ENCODE data around the gene SPATA33.
"Not testable (repeated sequence)": the region's sequence is repeated elsewhere in the genome, so short reads cannot be mapped to it uniquely, and the experiment has no call there.

The SPATA33 gene

DNA sequence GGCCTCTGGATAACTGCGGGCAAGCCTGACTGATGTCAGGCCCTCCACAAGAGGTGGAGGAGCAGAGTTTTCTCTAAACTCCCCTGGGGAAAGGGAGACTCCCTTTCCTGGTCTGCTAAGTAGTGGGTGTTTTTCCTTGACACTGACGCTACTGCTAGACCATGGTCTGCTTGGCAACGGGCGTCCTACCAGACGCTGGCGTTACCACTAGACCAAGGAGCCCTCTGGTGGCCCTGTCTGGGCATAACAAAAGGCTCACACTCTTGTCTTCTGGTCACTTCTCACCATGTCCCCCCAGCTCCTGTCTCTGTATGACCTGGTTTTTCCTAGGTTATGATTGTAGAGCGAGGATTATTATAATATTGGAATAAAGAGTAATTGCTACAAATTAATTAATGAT is 9.4 kb downstream of the SPATA33 start:
- DNase-seq = not testable (repeated sequence)

DNA sequence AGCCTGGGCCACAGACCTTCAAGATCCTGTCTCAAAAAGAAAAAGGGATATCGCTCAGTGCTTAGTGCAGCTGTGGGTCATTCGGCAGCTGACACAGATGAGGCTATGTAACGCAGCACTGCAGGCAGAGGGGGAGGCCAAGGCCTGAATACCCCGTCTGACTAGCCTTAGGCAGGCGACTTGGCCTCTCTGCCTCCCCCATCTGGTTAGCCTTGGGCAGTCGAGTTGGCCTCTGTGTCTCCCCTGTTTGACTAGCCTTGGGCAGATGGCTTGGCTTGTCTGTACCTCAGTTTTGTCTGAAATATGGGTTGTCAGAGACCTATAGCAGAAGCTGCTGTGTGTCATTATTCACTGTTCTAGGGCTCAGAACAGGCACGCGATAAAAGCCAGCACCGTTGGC is 10.0 kb downstream of the SPATA33 start:
- DNase-seq = no peak

DNA sequence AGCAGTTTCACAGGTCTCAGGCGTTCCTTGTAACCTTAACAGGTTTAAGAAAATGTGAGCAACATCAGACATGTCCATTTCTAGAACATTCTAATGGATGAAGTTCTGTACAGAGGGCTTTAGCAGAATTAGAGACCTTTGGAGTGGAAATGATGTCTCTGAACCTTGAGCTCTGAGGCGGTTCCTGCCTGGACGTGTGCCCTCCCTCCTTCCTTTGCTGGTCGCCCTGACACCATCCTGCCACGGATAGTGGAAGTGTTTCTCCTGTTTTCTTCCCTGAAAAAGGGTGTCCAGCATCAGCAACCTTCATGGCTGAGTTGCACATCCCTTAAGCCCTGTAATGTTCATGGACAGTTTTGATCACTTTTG is 11.1 kb downstream of the SPATA33 start:
- no peak for DNase-seq

DNA sequence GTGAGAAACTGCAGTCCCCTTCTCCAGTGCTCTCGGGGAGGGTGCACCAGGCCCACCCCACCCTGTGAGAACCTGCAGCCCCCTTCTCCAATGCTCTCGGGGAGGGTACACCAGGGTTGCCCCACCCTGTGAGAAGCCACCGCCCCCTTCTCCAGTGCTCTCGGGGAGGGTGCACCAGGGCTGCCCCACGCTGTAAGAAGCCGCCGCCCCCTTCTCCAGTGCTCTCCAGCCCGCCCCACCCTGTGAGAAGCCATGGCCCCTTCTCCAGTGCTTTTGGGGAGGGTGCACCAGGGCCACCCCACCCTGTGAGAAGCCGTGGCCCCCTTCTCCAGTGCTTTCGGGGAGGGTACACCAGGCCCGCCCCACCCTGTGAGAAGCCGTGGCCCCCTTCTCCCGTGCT is 12.1 kb downstream of the SPATA33 start:
- DNase-seq = no peak

DNA sequence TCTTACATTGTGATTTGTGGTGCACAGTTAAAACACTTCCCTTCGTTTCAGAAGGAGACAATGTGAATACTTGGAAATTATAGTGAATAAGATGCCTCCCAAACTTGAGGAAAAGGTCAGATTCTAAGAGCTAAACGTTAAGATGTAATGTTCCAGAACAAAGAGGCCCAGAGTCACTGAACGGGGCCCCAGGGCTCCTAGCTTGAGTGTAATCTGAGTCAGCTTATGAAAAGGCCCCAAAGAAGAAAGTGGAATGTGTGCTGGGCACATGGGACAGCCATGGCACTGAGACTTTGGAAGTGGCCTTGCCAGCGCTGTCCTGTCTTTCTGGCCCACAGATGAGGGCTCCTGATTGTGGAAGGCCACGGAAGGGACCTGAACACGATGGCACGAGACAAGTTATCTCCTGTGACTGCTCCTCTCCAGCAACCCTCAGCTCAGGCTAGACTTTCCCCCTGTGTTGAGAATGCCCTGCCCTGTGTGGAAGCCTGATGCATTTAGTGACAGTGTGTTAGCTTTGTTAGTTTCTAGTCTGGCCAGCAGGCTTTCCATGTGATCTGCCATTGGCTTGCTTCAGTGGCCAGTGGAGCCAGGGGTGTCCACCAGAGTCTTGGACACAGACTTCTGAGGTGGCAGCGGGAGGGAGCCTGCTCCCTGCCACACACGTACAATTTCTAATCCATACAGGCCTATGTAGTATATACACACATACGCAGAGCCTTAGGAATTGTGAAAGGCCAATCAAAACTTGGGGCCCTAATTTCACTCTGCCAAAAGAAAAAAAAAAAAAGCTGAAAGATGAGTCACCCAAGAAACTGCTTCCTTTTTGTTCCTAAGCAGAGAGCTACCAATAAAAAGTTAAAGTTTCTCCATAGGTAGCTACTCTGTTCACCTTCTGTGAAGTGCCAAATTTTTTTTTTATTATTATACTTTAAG is 13.1 kb downstream of the SPATA33 start:
- no peak for DNase-seq

DNA sequence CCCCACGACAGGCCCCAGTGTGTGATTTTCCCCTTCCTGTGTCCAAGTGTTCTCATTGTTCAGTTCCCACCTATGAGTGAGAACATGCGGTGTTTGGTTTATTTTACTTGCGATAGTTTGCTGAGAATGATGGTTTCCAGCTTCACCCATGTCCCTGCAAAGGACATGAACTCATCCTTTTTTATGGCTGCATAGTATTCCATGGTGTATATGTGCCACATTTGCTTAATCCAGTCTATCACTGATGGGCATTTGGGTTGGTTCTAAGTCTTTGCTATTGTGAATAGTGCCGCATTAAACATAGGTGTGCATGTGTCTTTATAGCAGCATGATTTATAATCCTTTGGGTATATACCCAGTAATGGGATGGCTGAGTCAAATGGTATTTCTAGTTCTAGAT is 13.9 kb downstream of the SPATA33 start:
- not testable (repeated sequence) for DNase-seq

DNA sequence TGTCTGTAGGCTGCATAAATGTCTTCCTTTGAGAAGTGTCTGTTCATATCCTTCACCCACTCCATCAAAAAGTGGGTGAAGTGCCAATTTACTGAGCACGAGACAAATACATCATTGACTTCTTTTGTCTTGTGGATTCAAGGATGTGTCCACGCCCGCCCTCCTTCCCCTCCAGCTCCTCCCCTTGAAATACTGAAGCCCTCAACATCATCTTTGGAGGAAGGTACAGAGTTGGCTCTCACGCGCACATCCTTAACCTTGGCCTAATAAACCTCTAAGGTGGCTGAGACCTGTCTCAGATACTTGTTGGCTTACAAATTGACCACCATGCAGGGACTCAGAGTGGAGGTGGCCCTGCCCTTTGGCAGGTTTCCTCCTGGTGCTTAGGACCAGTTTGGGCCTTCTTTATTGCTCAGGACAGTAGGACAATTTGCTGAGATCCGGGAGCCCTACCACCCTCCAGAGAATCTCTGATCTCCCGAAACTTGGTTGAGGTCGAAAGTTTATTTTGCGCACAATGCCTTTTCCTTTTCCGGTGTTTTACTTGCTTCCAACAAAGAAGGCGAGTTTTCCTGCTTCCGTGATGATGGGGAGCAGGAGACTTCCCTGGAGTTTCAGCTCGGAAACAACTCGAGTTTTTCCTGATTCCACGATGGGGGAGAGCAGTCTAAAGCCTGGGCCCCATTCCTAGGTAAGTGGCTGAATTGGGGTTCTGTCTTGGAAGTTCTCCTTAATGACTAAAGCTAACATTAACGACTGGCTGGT is 14.7 kb downstream of the SPATA33 start:
- no peak for DNase-seq

DNA sequence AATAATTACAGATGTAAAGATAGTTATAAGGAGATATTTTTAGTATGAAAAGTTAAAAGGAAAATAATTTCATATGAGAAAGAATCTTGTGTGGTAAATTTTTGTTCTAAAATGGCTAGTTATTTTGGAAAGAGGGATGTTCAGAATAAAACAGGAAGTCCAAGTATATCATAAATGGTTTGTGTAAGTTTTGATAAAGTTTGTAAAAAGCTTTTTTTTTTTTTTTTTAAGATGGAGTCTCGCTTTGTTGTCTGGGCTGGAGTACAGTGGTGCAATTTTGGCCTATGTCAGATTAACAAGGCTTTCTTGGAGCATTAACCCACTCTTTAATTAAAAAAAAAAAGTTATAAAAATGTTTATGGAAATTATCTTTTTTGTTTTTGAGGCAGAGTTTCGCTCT is 20.6 kb downstream of the SPATA33 start:
- no peak for DNase-seq

DNA sequence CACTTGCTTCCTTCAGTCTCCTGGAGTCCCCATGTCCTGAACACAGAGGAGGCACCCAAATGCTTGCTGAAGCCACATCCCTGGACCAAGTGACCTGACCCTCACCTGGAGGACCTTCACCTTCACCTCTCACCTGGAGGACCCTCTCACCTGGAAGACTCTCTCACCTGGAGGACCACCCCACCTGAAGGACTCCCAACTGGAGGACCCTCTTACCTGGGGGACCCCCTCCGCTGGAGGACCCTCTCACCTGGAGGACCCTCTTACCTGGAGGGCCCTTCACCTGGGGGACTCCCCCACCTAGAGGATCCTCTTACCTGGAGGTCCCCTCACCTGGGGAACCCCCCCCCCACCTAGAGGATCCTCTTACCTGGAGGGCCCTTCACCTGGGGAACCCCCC is 28.3 kb downstream of the SPATA33 start:
- DNase-seq = no peak

DNA sequence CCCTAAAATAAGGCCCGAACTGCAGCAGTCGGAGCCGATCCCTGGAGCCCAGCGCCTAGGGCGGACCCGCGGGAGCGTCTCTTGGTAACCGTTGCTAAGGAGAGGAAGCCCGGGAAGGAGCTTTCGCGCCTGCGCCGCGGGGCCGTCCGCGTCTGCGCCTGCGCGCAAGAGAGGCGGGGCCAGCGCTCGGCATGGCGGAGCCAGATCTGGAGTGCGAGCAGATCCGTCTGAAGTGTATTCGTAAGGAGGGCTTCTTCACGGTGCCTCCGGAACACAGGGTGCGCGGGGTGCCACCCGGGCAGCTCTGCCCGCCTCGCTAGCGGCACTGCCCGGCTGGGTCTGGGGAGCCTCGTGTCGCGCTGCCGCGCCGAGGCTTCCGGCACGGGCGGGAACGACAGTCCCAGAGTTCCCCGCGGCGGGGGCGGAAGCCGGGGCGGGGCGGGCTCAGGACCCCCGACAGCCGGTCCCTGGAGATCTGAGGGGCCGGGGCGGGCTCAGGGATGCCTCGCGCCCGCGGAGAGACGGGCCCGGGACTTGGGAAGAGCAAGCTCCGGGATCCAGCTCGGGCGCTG is 29.0 kb downstream of the SPATA33 start, which contains the start of gene CDK10:
CDK10 (plus strand) TSS at position 170 of the 572 bp plus-strand sequence; CDS start at position 192, 22 bp downstream.
- DNase-seq = peak; percentile 34

DNA sequence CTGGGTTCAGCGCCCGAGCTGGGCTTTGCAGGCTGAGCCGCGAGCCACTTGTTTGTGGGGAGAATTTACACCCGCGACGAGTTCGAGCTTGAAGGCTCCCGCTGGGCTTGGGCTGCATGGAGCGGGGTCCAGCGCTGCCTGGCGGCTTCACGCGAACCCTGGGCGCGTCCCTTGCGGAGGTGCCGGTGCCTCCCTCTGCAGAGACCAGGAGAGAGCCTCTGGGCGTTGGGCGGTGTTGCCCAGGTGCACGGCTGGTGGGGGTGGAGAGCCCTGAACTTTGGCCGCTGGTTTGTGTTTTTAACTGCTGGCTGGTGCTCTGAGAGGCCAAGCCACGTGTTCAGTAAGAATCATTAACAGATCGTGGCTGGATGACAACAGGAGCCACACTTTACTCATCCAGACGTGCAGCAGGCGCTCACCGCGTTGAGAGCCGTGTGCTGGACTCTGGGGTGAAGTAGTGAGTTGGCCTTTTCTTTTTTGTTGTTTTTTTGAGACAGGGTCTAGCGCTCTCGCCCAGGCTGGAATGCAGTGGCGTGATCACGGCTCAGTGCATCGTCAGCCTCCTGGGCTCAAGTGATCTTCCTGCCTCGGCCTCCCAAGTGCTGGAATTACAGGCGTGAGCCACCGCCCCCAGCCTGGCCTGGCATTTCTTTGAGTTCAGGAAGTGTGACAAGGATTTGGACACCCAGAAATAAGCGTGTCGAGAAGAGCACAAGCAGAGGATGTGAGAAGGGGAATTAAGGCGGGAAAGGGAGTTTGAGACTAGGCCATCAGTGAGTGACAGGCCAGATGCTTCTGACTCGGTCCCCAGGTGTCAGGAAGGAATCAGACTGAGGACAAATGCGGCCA is 29.7 kb downstream of the SPATA33 start:
- no peak for DNase-seq

DNA sequence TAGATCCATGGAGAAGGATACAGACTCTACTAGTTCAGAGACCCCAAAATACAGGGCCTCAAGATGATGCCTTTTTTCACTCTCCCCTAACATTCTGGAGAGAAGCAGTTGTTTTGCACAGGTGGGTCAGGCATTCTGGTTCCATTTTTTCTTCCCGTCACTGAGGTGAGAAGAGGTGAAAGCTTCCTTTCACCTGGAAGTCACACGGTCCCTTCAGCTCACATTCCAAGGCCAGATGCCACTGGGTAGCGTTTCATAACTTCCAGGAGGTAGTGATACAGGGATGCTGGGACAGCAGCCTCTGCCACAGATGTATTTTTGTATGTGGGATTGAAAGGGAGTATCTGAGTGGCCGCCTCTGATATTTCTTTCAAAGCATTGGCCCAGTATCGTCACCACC is 30.8 kb downstream of the SPATA33 start:
- no peak for DNase-seq

DNA sequence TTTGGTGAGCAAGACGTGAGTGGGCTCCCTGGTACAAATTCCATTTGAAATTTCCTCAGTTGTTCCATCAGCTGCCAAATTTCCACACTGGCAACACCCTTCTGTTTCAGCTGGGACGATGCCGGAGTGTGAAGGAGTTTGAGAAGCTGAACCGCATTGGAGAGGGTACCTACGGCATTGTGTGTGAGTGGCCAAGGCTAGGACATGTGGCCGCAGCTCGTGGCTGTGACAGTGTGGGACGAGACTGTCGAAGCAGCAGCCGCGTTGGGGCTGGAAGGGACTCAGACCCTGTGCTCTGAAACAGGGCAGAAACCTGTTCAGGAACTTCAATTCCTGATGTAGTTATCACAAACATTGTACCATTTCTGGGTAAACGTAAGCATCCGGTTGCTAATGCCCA is 31.5 kb downstream of the SPATA33 start:
- DNase-seq = no peak

DNA sequence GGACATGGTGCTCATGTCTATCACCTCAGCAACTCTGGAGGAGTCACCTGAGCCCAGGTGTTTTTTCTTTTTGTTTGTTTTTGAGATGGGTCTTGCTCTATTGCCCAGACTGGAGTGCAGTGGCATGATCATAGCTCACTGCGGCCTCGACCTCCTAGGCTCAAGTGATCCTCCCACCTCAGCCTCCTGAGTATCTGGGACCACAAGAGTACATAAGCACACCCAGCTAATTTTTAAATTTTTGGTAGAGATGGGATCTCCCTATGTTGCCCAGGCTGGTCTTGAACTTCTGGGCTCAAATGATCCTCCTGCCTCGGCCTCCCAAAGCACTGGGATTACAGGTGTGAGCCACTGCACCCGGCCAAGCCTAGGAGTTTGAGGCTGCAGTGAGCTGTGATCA is 32.0 kb downstream of the SPATA33 start:
- DNase-seq = not testable (repeated sequence)

DNA sequence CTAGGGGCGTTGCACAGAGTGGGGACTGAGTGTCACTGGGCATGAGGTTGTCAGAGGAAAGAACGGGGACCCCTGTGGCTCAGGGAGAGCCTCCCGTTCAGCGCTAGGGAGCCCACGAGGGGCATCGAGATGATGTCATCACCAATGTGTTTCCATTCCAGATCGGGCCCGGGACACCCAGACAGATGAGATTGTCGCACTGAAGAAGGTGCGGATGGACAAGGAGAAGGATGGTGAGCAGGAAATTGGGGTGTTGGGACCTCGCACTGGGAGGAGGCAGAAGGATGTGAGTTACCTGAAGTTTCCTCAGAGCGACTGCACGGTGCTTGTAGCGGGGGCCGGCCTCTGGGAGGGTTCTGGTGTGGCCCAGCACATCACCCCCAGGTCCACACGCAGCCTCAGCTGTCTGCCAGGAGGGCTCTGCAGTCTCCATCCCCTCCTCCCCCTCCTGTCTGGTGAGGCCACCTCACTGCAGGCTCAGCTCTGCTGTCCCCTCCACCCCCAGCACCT is 32.8 kb downstream of the SPATA33 start:
- DNase-seq = no peak

DNA sequence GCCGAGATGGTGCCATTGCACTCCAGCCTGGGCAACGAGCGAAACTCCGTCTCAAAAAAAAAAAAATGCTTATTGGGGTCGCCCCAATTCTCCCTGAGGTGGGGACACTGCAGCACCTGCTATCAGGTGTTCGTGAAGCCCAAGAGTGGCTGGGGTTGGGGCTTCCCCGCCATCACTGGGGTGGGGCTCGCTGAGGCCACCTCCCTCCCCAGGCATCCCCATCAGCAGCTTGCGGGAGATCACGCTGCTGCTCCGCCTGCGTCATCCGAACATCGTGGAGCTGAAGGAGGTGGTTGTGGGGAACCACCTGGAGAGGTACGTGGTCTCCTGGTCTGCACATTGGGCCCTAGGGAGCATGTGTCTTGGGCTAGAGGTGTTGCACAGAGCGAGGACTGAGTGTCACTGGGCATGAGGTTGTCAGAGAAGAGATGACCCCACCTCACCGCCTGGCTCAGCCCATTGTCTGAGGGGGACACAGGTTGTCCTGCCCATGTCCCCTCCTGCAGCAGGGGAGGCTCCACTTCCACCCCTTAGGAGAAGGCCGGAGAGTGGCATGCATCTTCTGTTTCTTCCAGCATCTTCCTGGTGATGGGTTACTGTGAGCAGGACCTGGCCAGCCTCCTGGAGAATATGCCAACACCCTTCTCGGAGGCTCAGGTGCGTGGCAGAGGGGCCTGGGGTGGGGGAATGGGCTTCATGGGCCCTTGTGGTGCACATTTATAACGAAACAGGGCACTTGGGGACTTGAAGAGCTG is 33.8 kb downstream of the SPATA33 start:
- no peak for DNase-seq

DNA sequence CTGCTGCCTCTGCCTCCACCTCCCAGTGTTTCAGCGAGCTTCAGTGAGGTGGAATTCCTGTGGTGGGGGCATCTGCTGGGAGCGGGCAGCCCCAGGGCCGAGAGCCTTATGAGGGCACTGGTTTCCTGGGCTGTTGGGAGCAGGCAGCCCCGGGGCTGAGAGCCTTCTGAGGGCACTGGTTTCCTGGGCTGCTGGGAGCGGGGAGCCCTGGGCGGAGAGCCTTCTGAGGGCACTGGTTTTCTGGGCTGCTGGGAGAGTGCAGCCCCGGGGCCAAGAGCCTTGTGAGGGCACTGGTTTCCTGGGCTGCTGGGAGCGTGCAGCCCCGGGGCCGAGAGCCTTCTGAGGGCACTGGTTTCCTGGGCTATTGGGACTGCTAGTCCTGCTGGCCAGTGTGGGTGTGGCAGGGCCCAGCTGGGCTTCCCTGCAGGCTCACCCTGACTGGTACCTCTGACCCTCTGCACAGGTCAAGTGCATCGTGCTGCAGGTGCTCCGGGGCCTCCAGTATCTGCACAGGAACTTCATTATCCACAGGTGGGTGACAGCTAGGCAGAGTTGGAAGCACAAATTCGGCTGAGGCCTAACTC is 34.4 kb downstream of the SPATA33 start:
- DNase-seq = no peak

DNA sequence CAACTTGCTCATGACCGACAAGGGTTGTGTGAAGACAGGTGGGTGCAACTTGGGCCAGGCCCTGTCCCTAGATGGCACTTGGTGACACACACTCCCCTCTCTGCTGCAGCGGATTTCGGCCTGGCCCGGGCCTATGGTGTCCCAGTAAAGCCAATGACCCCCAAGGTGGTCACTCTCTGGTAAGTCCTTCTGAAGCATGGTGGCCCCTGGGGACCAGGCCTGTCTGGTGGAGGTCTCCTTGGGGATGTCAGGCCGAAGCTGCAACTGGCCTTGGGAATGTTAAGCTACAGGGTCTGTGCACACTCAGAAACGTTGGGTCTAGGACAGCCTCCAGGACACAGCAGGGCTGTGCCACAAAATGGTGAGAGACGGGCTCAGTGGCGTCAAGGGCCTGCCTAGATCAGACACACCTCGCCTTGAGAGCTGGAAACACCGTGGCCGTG is 35.7 kb downstream of the SPATA33 start:
- no peak for DNase-seq

DNA sequence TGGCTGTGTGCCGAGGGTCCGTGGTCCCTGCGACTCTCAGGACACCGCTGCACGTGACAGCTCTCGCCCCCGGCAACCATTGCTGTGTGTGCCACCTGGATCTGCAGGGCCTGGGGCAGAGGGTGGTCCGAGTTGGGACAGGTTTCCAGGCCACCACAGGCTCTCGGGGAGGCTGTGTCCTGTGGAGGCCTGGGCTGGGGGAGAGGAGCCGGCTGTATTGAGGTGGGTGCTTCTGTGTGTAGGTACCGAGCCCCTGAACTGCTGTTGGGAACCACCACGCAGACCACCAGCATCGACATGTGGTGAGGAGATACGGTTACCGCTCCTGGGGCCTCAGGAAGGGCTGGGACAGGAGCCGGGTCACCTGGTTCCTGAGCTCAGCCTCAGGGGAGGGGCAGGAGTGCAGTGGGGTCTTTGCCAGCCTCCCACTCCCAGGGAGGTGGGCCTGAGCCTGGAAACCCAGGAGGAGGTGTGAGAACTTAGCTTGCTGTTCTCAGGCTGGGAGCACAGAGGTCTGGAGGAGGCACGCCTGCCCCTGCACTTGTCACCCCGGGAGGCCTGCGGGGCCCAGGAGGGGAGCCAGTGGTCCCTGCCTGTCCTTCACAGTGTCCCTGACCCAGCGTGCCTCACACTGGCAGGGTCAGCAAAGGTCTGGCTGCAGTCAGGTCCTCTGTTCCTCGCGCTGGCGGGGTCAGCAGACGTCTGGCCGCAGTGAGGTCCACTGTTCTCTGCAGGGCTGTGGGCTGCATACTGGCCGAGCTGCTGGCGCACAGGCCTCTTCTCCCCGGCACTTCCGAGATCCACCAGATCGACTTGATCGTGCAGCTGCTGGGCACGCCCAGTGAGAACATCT is 36.5 kb downstream of the SPATA33 start:
- no peak for DNase-seq

DNA sequence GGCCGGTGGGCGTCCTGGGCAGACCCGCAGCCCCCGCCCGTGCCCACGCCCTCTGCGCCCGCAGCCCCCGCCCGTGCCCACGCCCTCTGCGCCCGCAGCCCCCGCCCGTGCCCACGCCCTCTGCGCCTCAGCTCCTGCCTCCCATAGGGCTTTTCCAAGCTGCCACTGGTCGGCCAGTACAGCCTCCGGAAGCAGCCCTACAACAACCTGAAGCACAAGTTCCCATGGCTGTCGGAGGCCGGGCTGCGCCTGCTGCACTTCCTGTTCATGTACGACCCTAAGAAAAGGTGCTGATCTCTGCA is 37.1 kb downstream of the SPATA33 start:
- DNase-seq = not testable (repeated sequence)

All from NCI-H524 treated with DMSO at 0.1 percent for 48 hours (cell line).